Motor neuron (in vitro differentiated cells): ENCODE data around the gene KCNH1. TPM values are rescaled to one million over a fixed set of nuclear protein-coding genes. Genes with fewer than 3 reads are reported as not detected.
A peak's percentile ranks its signal among the peaks of the same experiment; 100 is the strongest.

Experiments used
- ATAC-seq, 8 experiments: fragments of 200-7000 bp; cut with Tn5 transposase; replicated peaks in 6 of 8; 2 replicates each; pipeline ENCODE4 v1.8.0; 2021; ENCODE audit warnings: mild to moderate bottlenecking in 8 of 8, moderate library complexity in 8 of 8
- H3K27ac ChIP-seq, 2 donors: fragments of 250-450 bp; sonication (Bioruptor Pico); 2 replicates each; pipeline ENCODE4 v1.9.0; 2021; ENCODE audit warnings: antibody characterized with exemption in 2 of 2, mild to moderate bottlenecking in 2 of 2, moderate library complexity in 1 of 2
- H3K4me1 ChIP-seq, 2 donors: fragments of 250-450 bp; sonication (Bioruptor Pico); replicated peaks in 1 of 2; 2 replicates each; pipeline ENCODE4 v1.6.1; 2021; ENCODE audit warnings: antibody characterized with exemption in 2 of 2, mild to moderate bottlenecking in 2 of 2, moderate library complexity in 1 of 2
- H3K4me3 ChIP-seq, 5 donors: fragments of 250-450 bp; sonication (Bioruptor Pico); 2 replicates each; pipeline ENCODE4 v1.9.0; 2021; ENCODE audit warnings: antibody characterized with exemption in 5 of 5, mild to moderate bottlenecking in 5 of 5, moderate library complexity in 4 of 5
- WGBS, 10 experiments: fragments of 450-650 bp; shearing (Covaris generic); methylation state at CpG; one replicate each; pipeline ENCODE4 v1.0.0; 2022; 5-methylcytosine and 5-hydroxymethylcytosine counted together
- in situ Hi-C, 9 experiments: fragments of 400-800 bp; cut with MboI; loops; one replicate each; pipeline ENCODE4 v1.15.0; 2021; ENCODE audit warnings: low sequenced_read_pairs in 9 of 9, low pct_unique_long_range_greater_than_20kb in 2 of 9; ENCODE audit not compliant: unreplicated experiment in 9 of 9
- total RNA-seq, 8 experiments: library from RNA; unstranded; fragments of 300-600 nt; gene quantifications; 2 replicates each; pipeline versions ENCODE4 v1.2.3 to v1.2.4, GENCODE V29; 2022

The KCNH1 gene
- total RNA-seq, 8 experiments from 2014 or later, result 1.2 to 22.5 (median 6.2) TPM

- Histone ChIP-seq H3K4me1 (peaks cover 9 to 11% of the 10 kb centered on the region in 2 donors), H3K4me3 (no peak overlapping the region), H3K27ac (no peak overlapping the region)
- ATAC-seq, result no peak
- WGBS, 10 experiments, result 20 to 95% (median 85%) methylated on average over 1 to 3 of the region's 3 CpGs; no CpG with 5 or more reads in 4 of the 10 experiments
- in situ Hi-C loops, result loop anchor here in 1 of 9 experiments (25.0 kb wide), 1 partner anchor 98 kb away; no protein-coding TSS in a partner anchor
These were observed 448.7 kb downstream of the KCNH1 start for GRCh38 chr1:210685295-210685650.

- 0 to 100% (median 50%) methylated on average over 1 to 4 of the region's 5 CpGs; no CpG with 5 or more reads in 3 of the 10 experiments for WGBS, 10 experiments
- ATAC-seq, result no peak
- in situ Hi-C loops, result loop anchor here in 1 of 9 experiments (25.0 kb wide), 1 partner anchor 97 kb away; no protein-coding TSS in a partner anchor
These were observed 449.3 kb downstream of the KCNH1 start for GRCh38 chr1:210684466-210685294.

GRCh38 chr1:210683403-210684047 is 450.4 kb downstream of the KCNH1 start:
- 84 to 100% (median 93%) methylated on average over 3 to 25 of the region's 33 CpGs; no CpG with 5 or more reads in 3 of the 10 experiments for WGBS, 10 experiments
- H3K4me3 ChIP-seq, result no peak overlapping the region
- H3K4me1 ChIP-seq, result peaks cover 1 to 3% of the 10 kb centered on the region in 2 donors
- no peak for ATAC-seq
- in situ Hi-C loops, result loop anchor here in 1 of 9 experiments (25.0 kb wide), 1 partner anchor 96 kb away; no protein-coding TSS in a partner anchor
- H3K27ac ChIP-seq, result no peak overlapping the region

More at GRCh38 chr1:210684466-210685294, 449.3 kb downstream of the KCNH1 start:
- peaks cover 9 to 11% of the 10 kb centered on the region in 2 donors for H3K4me1 ChIP-seq
- no peak overlapping the region for H3K4me3 ChIP-seq
- H3K27ac ChIP-seq, result no peak overlapping the region

- ATAC-seq, result no peak
- no peaks in the 10 kb centered on the region for H3K4me1 ChIP-seq
- no peak overlapping the region for H3K4me3 ChIP-seq
- WGBS, 10 experiments, result 54 to 100% (median 86%) methylated on average over 1 to 6 of the region's 7 CpGs; no CpG with 5 or more reads in 5 of the 10 experiments
- no peak overlapping the region for H3K27ac ChIP-seq
- in situ Hi-C loops, result loop anchor here in 1 of 9 experiments (25.0 kb wide), 1 partner anchor 94 kb away; no protein-coding TSS in a partner anchor
These were observed 452.8 kb downstream of the KCNH1 start for GRCh38 chr1:210681158-210681557.

GRCh38 chr1:210678306-210678705 is 455.6 kb downstream of the KCNH1 start:
- H3K4me3 ChIP-seq, result no peak overlapping the region
- H3K27ac ChIP-seq, result no peak overlapping the region
- ATAC-seq, result no peak
- WGBS, 10 experiments, result 17 to 100% (median 87%) methylated on average over 1 to 3 of the region's 3 CpGs
- in situ Hi-C loops, result loop anchor here in 1 of 9 experiments (25.0 kb wide), 1 partner anchor 91 kb away; no protein-coding TSS in a partner anchor
- no peaks in the 10 kb centered on the region for H3K4me1 ChIP-seq

- no peak for ATAC-seq
- 32 to 100% (median 88%) methylated on average over 2 to 4 of the region's 4 CpGs for WGBS, 10 experiments
- Histone ChIP-seq H3K27ac (no peak overlapping the region), H3K4me3 (no peak overlapping the region), H3K4me1 (no peaks in the 10 kb centered on the region)
- in situ Hi-C loops, result loop anchor here in 1 of 9 experiments (25.0 kb wide), 1 partner anchor 90 kb away; no protein-coding TSS in a partner anchor
These were observed 456.4 kb downstream of the KCNH1 start for GRCh38 chr1:210677533-210677932.

- Histone ChIP-seq H3K27ac (no peak overlapping the region), H3K4me3 (no peak overlapping the region), H3K4me1 (no peaks in the 10 kb centered on the region)
- no peak for ATAC-seq
- in situ Hi-C loops, result loop anchor here in 1 of 9 experiments (25.0 kb wide), 1 partner anchor 89 kb away; no protein-coding TSS in a partner anchor
- WGBS, 10 experiments, result 60 to 100% (median 77%) methylated on average over 1 to 3 of the region's 3 CpGs; no CpG with 5 or more reads in 4 of the 10 experiments
These were observed 457.4 kb downstream of the KCNH1 start for GRCh38 chr1:210676539-210676938.

GRCh38 chr1:210674151-210674550 is 459.8 kb downstream of the KCNH1 start:
- no peak overlapping the region for H3K27ac ChIP-seq
- H3K4me3 ChIP-seq, result no peak overlapping the region
- ATAC-seq, result no peak
- in situ Hi-C loops, result no loop called here
- 40 to 95% (median 75%) methylated on average over 1 to 3 of the region's 3 CpGs; no CpG with 5 or more reads in 4 of the 10 experiments for WGBS, 10 experiments
- H3K4me1 ChIP-seq, result no peaks in the 10 kb centered on the region

GRCh38 chr1:210669951-210670350 is 464.0 kb downstream of the KCNH1 start:
- in situ Hi-C loops, result no loop called here

GRCh38 chr1:210663730-210664573 is 470.0 kb downstream of the KCNH1 start:
- in situ Hi-C loops, result no loop called here
- WGBS, 10 experiments, result 22 to 100% (median 66%) methylated on average over 1 to 7 of the region's 7 CpGs; no CpG with 5 or more reads in 1 of the 10 experiments
- ATAC-seq, result peak in 3 of 8 experiments; percentile 23 to 45 (median 28)
- Histone ChIP-seq H3K27ac (no peak overlapping the region), H3K4me3 (no peak overlapping the region), H3K4me1 (peaks cover 0 to 2% of the 10 kb centered on the region in 2 donors)

More at GRCh38 chr1:210669951-210670350, 464.0 kb downstream of the KCNH1 start:
- no peak overlapping the region for H3K27ac ChIP-seq
- H3K4me1 ChIP-seq, result no peaks in the 10 kb centered on the region
- ATAC-seq, result peak in 1 of 8 experiments; percentile 33
- H3K4me3 ChIP-seq, result no peak overlapping the region

- H3K4me1 ChIP-seq, result peaks cover 0 to 2% of the 10 kb centered on the region in 2 donors
- H3K4me3 ChIP-seq, result no peak overlapping the region
- no peak overlapping the region for H3K27ac ChIP-seq
- 36 to 100% (median 75%) methylated on average over 1 to 4 of the region's 4 CpGs; no CpG with 5 or more reads in 1 of the 10 experiments for WGBS, 10 experiments
- in situ Hi-C loops, result no loop called here
- peak in 4 of 8 experiments; percentile 53 to 69 (median 62) for ATAC-seq
These were observed 471.5 kb downstream of the KCNH1 start for GRCh38 chr1:210662291-210663050.
